Karpas-422 (cell line): ENCODE results near the gene RNF225. TPM values are rescaled to one million over a fixed set of nuclear protein-coding genes. Genes with fewer than 3 reads are reported as not detected.
"Not testable (repeated sequence)": the region's sequence is repeated elsewhere in the genome, so short reads cannot be mapped to it uniquely, and the experiment has no call there.

Experiments used
- DNase-seq: peaks from one replicate; pipeline ENCODE4 v3.0.0-alpha.2; 2015
- H2AFZ ChIP-seq: fragments of 200-600 bp; sonication (generic); 2 replicates; pipeline ENCODE4 v1.6.1; 2014; ENCODE audit warnings: antibody characterized with exemption, low read length, mixed read lengths
- H3K27ac ChIP-seq: fragments of 200-600 bp; sonication (generic); 2 replicates; pipeline ENCODE4 v1.5.1; 2014; ENCODE audit warnings: mild to moderate bottlenecking, low read length, moderate library complexity
- H3K27me3 ChIP-seq: fragments of 200-600 bp; sonication (generic); 2 replicates; pipeline ENCODE4 v1.6.1; 2014; ENCODE audit warnings: low read length, mixed read lengths
- H3K36me3 ChIP-seq: fragments of 200-600 bp; sonication (generic); 2 replicates; pipeline ENCODE4 v1.6.1; 2014; ENCODE audit warnings: low read length, mixed read lengths; ENCODE audit not compliant: insufficient read depth
- H3K4me1 ChIP-seq: fragments of 200-600 bp; sonication (generic); 2 replicates; pipeline ENCODE4 v1.6.1; 2014; ENCODE audit warnings: mild to moderate bottlenecking, low read length, mixed read lengths
- H3K4me2 ChIP-seq: fragments of 200-600 bp; sonication (generic); 2 replicates; pipeline ENCODE4 v1.6.1; 2014; ENCODE audit warnings: low read length, low read depth, mild to moderate bottlenecking; ENCODE audit not compliant: poor library complexity, severe bottlenecking
- H3K4me3 ChIP-seq: fragments of 200-600 bp; sonication (generic); 2 replicates; pipeline ENCODE4 v1.5.1; 2014; ENCODE audit warnings: mild to moderate bottlenecking, antibody characterized with exemption, low read length, mixed read lengths
- H3K79me2 ChIP-seq: fragments of 200-600 bp; sonication (generic); 2 replicates; pipeline ENCODE4 v1.6.1; 2014; ENCODE audit warnings: mild to moderate bottlenecking, low read length, mixed read lengths
- H3K9ac ChIP-seq: fragments of 200-600 bp; sonication (generic); 2 replicates; pipeline ENCODE4 v1.6.0; 2014; ENCODE audit warnings: low read length
- H3K9me2 ChIP-seq: fragments of 200-600 bp; sonication (generic), shearing (Covaris generic); replicated peaks from 2 replicates; pipeline ENCODE4 v1.6.0; 2014; ENCODE audit warnings: mild to moderate bottlenecking, low read length, moderate library complexity; ENCODE audit not compliant: insufficient read depth
- H3K9me3 ChIP-seq: fragments of 300-700, 200-600 bp; sonication (generic); 2 replicates; pipeline ENCODE4 v1.6.1; 2014; ENCODE audit warnings: low read length, mixed read lengths
- H4K20me1 ChIP-seq: fragments of 200-600 bp; sonication (generic); 2 replicates; pipeline ENCODE4 v1.6.1; 2014; ENCODE audit warnings: mild to moderate bottlenecking, antibody characterized with exemption, low read length, low read depth; ENCODE audit not compliant: insufficient read depth
- total RNA-seq: library from RNA; depleted of rRNA; stranded (reverse); fragments of >200 nt; shearing (Covaris generic); gene quantifications from 2 replicates; pipeline ENCODE4 v1.2.3, GENCODE V29; 2014; ENCODE audit warnings: low replicate concordance

RNF225 gene
- total RNA-seq, 1 experiment from 2014 or later = 0.97 TPM

DNA sequence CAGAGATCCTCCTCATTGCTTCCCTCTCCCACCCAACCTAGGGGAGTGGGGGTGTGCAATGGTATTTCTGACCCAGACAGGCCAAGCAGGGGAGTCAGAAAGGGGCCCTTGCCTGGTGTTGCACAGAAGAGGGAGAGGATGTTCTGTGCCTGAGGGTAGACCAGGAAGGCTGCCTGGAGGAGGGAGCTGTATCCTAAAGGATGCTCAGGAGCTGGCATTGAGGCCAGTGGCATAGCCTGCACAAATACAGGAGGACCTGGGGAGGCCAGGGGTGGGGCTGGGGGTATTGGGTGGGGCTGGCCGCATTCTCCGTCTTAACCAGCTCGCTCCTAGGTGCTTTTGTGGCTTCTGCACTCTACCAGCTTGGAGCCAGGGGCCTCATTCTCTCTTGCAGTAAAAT, 4.4 kb downstream of the RNF225 start:
- Histone ChIP-seq H3K9me2 (no peaks in the 10 kb centered on the region), H3K79me2 (peaks cover 19% of the 10 kb centered on the region), H3K9ac (peak overlapping the region; percentile 70), H3K4me3 (no peak overlapping the region), H3K27ac (no peak overlapping the region), H3K27me3 (no peaks in the 10 kb centered on the region), H3K9me3 (no peaks in the 10 kb centered on the region), H3K36me3 (peaks cover 4% of the 10 kb centered on the region; the same call in 1 of the 2 replicates), H2AFZ (no peak overlapping the region), H3K4me1 (peaks cover 23% of the 10 kb centered on the region), H3K4me2 (no peak overlapping the region), H4K20me1 (0 out of 2 replicates have a peak, but pooled peaks cover 4% of the 10 kb centered on the region)
- DNase-seq = no peak

DNA sequence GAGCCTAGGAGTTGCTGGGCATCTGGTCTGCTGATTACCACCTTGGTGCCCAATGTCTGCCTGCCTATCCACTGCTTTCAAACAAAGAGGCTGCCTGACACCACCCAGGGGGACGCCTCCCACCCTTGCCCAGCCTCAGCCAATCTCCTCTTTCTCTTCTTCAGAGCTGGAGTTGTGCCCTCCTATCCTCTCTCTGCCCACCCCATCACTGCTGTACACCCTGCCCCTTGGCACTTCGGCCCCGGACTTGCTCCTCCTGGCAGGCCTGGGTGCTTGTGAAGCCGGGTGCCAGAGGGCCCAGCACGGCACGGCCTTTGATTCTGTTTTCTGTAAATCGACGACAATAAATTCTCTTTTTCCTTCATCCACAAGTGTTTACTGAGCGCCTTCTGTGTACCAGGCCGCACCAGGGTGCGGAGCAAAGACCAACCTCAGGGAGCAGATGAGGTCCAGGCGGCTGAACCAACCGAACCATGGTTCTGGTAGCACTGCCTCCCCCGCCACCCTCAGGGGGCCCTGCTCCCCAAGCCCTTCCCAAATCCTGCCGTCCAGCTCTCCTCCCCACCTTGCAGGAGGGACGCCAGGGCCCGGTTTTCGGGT, 5.0 kb downstream of the RNF225 start:
- no peak overlapping the region for H2AFZ ChIP-seq
- no peaks in the 10 kb centered on the region for H3K9me3 ChIP-seq
- no peak overlapping the region for H3K27ac ChIP-seq
- no peaks in the 10 kb centered on the region; the same call in 1 of the 2 replicates for H3K36me3 ChIP-seq
- peaks cover 19% of the 10 kb centered on the region for H3K79me2 ChIP-seq
- H3K4me2 ChIP-seq = peak overlapping the region; percentile 80
- no peaks in the 10 kb centered on the region for H4K20me1 ChIP-seq
- no peaks in the 10 kb centered on the region for H3K27me3 ChIP-seq
- H3K9ac ChIP-seq = peak overlapping the region; percentile 70
- DNase-seq = no peak
- no peaks in the 10 kb centered on the region for H3K9me2 ChIP-seq
- H3K4me3 ChIP-seq = peak overlapping the region; percentile 66
- peaks cover 23% of the 10 kb centered on the region for H3K4me1 ChIP-seq

DNA sequence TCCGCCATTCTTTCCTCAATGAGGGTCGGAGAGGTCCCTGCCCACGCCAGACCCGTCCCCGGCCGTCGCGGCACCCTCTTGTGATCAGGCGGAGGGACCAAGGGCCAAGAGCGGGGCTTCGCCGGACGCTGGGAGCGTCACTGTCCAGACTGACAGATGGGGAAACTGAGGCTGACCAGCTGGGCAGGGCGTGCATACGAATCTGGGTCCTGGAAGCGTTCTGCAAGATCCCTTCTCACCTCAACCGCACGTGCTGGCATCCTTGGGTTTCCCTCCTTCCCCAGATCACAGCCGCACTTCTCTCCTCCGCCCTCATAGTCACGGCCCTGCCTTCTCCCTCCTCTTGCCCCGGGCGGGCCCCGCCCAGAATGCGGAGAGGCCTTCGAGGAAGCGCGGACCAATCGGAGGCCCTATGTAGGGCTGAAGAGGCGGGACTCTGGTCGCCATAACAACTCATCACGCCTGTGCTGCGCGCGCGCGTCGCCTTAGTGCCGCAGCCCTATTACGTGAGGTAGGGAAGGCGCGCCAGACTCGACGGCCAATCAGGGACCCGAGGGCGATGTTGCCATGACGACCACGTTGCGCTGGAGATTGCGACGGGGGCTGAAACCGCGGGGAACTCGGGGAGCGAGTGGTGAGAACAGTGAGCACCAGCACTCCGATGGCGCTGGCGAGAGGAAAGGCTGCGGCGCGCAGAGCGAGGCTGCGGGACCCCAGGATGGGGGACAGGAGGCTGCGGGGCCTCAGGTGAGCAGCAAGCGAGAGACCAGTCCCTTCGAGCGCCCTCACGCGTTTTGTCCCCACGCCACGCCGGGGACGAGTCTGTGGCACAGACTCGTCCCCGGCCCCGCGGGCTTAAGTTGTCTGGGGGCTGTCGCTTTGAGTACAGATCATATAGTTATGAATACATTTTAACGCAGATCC, 5.7 kb downstream of the RNF225 start:
- H3K79me2 ChIP-seq = peaks cover 19% of the 10 kb centered on the region
- H3K4me3 ChIP-seq = peak overlapping the region; percentile 86
- no peak overlapping the region for H2AFZ ChIP-seq

DNA sequence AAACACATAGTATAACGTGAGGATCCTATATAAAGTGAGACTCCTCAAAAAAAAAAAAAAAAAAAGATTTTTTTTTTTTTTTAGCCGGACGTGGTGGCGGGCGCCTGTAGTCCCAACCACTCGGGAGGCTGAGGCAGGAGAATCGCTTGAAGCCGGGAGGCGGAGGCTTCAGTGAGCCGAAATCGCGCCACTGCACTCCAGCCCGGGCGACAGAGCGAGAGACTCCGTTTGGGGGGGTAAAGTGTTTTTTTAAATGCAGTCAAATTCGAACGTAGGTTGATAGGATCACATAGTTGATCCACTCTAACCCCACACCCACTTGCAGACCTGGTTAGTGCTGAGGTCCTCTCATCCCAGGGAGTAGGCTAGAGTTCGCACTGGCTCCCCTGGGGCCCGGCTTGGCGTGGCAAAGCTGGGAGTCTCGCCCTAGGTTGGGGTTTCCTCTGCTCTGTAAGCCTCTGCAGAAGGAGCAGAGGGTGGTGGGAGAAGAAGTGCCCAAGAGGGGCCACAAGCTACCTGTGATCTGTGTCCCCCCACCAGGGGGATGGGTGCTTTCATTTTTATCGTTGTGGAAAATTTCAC, 6.5 kb downstream of the RNF225 start:
- peak overlapping the region; percentile 89 for H3K9ac ChIP-seq
- H2AFZ ChIP-seq = no peak overlapping the region

More for the DNA sequence above, 5.7 kb downstream of the RNF225 start:
- DNase-seq = peak; percentile 100
- no peaks in the 10 kb centered on the region for H3K27me3 ChIP-seq
- H3K9me2 ChIP-seq = no peaks in the 10 kb centered on the region
- H4K20me1 ChIP-seq = no peaks in the 10 kb centered on the region
- H3K4me2 ChIP-seq = peak overlapping the region; percentile 95
- no peaks in the 10 kb centered on the region for H3K36me3 ChIP-seq
- H3K9me3 ChIP-seq = no peaks in the 10 kb centered on the region
- peak overlapping the region; percentile 89 for H3K9ac ChIP-seq
- peak overlapping the region; percentile 57 for H3K27ac ChIP-seq
- peaks cover 23% of the 10 kb centered on the region for H3K4me1 ChIP-seq

DNA sequence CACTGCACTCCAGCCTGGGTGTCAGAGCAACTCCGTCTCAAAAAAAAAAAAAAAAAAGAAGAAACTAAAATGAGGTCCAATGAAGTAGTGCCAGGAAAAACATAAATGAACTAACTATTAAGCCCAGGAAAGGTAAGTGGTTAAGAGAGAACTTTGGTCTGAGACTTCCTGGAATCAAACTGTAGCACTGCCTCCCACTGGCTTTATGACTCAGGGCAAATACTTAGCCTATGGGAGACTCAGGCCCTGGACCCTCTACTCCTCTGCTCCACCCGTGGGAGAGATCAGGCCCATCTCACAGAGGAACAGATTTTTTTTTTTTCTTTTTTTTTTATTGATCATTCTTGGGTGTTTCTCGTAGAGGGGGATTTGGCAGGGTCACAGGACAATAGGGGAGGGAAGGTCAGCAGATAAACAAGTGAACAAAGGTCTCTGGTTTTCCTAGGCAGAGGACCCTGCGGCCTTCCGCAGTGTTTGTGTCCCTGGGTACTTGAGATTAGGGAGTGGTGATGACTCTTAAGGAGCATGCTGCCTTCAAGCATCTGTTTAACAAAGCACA, 8.5 kb downstream of the RNF225 start:
- not testable (repeated sequence) for DNase-seq, H3K4me2 ChIP-seq, H3K27me3 ChIP-seq, H3K27ac ChIP-seq, H3K9me3 ChIP-seq, H3K4me3 ChIP-seq, H3K9ac ChIP-seq, H3K9me2 ChIP-seq, H2AFZ ChIP-seq, H4K20me1 ChIP-seq, H3K36me3 ChIP-seq
- peaks cover 34% of the 10 kb centered on the region for H3K79me2 ChIP-seq
- peaks cover 36% of the 10 kb centered on the region for H3K4me1 ChIP-seq

More for the DNA sequence above, 6.5 kb downstream of the RNF225 start:
- no peak for DNase-seq
- H3K4me1 ChIP-seq = peaks cover 27% of the 10 kb centered on the region
- no peaks in the 10 kb centered on the region for H3K9me2 ChIP-seq
- no peaks in the 10 kb centered on the region for H3K27me3 ChIP-seq
- peak overlapping the region; percentile 57; the same call in 1 of the 2 replicates for H3K27ac ChIP-seq
- no peaks in the 10 kb centered on the region for H3K9me3 ChIP-seq
- H4K20me1 ChIP-seq = no peaks in the 10 kb centered on the region
- H3K4me2 ChIP-seq = peak overlapping the region; percentile 95
- H3K36me3 ChIP-seq = no peaks in the 10 kb centered on the region
- peak overlapping the region; percentile 86 for H3K4me3 ChIP-seq
- peaks cover 19% of the 10 kb centered on the region for H3K79me2 ChIP-seq

DNA sequence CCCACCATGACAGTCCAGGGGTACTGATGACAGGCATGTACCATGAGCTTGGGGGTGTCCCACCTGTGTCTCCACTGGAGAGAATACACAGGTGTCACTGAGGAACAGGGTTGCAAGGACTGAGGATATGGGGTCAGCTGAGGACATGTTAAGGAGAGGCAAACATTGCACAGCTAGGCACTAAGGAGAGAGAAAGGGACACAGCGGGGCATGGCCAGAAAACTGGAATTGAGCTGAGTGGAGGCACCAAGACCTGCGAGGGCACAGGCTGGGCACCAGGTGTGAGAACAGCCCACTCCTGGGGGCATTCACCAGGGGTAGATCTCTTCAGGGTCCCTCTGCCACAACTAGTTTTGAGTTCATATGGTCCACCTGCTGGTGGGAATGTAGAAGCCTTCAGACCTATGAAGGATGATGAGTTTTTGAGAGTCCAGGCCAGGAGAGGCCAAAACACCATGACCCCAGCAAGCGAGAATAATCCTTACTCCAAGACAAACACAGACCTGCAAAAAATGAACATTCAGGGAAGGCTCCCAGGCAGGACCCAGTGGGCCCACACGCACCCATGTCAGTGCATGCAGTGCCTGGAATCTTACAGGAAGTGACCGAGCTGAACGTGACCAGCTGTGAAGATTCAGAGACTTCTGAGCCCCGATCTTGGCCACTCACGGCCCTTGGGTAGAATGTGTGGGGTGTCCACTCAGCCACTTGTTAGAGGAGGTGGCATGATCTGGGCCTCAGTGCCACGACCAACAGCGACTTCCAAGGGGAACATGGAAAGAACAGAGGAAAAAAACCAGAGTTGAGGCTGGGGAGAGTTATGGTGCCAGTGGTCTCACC, 11.6 kb downstream of the RNF225 start:
- peak overlapping the region; percentile 60; the same call in 1 of the 2 replicates for H3K27ac ChIP-seq
- H3K4me2 ChIP-seq = peak overlapping the region; percentile 74
- no peaks in the 10 kb centered on the region for H3K27me3 ChIP-seq
- peak; percentile 76 for DNase-seq
- H3K4me3 ChIP-seq = peak overlapping the region; percentile 94
- H2AFZ ChIP-seq = no peak overlapping the region
- H3K79me2 ChIP-seq = peaks cover 54% of the 10 kb centered on the region
- H3K9me3 ChIP-seq = no peaks in the 10 kb centered on the region
- H3K9me2 ChIP-seq = no peaks in the 10 kb centered on the region
- H3K4me1 ChIP-seq = peaks cover 34% of the 10 kb centered on the region
- H3K36me3 ChIP-seq = 0 out of 2 replicates have a peak, but pooled peaks cover 3% of the 10 kb centered on the region
- no peaks in the 10 kb centered on the region for H4K20me1 ChIP-seq
- peak overlapping the region; percentile 78 for H3K9ac ChIP-seq

DNA sequence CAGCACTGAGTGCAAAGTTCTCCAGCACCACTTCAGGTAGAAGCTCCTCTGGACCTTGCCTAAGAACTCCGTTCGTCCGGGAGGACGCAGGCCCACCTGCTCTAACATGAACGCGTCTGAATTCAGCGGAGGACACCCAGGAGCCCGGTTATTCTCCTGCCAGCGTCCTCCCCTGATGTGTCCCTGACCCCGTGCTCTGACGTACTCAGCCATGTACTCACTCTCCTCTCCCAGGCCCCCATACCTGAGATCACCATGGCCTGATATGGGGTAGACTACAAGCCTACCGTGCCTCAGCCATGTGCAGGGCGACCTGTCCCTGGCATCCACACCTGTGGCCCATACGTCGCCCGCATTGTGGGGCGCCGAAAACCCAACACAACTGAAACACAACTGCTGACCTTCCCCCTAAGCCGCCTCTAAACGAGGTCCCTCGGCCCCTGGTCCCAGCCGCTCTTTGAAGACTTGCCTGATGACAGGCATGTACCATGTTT, 12.2 kb downstream of the RNF225 start:
- Histone ChIP-seq H3K9ac (peak overlapping the region; percentile 78), H3K27ac (peak overlapping the region; percentile 60), H2AFZ (no peak overlapping the region), H3K27me3 (no peaks in the 10 kb centered on the region), H3K4me3 (peak overlapping the region; percentile 94), H3K4me1 (peaks cover 27% of the 10 kb centered on the region), H3K4me2 (peak overlapping the region; percentile 74), H3K9me3 (no peaks in the 10 kb centered on the region), H4K20me1 (no peaks in the 10 kb centered on the region), H3K36me3 (peaks cover 7% of the 10 kb centered on the region), H3K9me2 (no peaks in the 10 kb centered on the region), H3K79me2 (peaks cover 52% of the 10 kb centered on the region)
- DNase-seq = no peak
